ENCODE results near the gene PTGR1.
"Not testable (repeated sequence)": the region's sequence is repeated elsewhere in the genome, so short reads cannot be mapped to it uniquely, and the experiment has no call there.

PTGR1 gene

DNA sequence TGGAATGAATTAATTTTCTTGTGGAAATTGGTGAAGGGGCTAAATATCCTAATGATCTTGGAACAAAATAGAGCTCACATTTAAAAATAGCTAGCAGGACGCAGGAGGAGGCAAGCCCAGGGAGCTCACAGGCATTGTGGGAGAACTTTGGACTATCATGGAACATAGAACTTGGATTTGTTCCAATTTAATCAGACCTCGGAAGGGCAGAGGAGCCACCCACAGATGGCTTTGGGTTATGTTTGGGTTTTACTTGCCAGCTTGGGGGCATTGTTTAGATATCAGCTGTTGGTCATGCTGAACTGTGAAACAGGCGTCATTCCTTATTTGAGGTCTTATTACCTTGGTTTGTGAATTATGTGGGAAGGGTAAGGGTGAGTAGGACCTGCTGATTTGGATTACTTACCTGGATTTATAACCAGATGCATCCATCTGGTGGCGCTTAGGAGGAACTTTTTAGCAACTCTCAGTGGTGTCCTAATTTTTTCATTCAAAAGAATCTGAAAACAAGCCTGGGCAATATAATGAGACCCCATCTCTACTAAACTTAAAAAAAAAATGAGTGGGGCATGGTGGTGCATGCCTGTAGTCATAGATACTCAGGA, 14.1 kb upstream of the PTGR1 start:
- no peak for DNase-seq

DNA sequence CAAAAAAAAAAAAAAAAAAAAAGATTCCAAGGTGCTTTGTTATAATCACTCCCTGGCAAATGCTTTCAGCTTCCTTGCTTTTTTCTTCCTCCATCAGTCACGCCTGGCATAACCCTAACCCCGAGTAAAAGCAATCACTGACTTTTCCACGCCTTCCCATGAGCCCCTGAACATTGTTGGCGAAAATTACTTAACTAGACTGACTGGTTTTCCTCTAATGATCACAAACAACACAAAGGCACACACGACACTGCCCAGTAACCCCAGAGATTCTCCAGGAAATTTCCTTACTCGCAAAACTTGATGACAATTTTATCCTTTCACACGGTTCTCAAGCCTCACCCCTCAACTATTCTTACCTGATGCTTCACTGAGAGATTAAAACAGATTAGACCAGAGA, 11.4 kb upstream of the PTGR1 start:
- DNase-seq, result no peak

DNA sequence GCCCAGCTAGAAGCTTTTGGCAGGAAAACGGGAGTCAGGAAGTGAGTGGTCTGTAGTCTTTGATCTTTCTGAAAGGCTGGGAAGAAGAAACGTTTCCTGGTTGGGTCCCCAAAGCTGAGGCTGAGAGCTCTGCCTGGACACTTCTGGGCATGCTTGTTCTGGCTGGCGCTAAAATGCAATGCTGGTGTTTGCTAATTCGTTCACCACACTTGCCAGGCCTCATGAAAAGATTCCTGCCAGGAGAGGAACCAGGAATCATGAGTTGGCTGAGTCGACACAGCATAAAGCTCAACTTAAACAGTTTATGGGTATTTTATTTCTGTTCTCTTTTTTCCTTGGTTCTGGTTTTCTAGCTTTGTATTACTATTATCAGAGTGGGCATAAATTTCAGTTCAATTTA, 10.7 kb upstream of the PTGR1 start:
- DNase-seq, result no peak

GRCh38 chr9:111605041-111605559, 5.7 kb upstream of the PTGR1 start:
- DNase-seq, result no peak

DNA sequence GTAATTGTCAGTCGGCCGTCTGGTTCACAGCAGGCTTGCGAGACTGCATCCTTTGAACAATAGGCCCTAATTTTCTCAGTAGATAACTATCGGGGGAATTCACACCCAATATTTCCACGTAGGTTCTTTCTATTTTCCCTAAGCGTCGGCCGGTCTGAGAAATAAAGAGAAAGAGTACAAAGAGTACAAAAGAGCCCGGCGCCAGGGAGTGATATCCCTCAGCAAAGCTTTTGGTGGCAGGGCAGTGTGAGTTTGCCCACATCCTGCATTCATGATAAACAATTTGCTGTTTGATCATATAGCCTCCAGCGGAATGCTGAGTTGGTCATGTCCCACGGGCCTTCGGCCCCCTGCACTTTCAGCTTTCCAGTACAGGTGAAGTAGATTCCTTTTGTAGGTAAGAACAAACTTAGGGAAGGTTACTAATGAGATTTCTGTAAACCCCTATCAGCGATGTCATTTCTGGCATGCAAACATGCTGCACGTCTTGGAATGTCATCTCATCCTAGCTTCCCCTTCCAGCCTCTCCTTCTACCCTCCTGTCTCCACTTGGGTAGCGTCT, 4.7 kb upstream of the PTGR1 start:
- no peak for DNase-seq

GRCh38 chr9:111603041-111603440, 3.6 kb upstream of the PTGR1 start:
- DNase-seq, result no peak

GRCh38 chr9:111601237-111602018, 2.0 kb upstream of the PTGR1 start:
- no peak for DNase-seq

DNA sequence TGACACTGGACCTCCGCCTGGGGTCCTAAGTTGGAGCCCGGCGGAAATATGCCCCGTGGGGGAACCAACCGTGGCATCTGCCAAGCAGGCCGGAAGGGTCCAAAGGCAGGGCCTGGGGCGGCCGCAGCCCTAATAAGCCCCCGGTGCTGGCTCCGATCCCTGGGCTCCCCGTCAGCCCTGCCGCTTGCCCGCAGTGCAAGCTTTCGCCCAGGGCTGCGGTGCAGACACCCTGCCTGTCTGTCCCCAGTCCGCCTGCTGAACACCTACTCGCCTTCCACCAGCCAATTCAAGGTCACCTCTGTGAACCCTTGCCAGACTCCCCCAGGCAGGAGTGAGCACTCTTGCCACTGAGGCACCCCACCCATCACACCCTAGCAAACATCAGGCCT, 502 bp upstream of the PTGR1 start:
- DNase-seq, result no peak

DNA sequence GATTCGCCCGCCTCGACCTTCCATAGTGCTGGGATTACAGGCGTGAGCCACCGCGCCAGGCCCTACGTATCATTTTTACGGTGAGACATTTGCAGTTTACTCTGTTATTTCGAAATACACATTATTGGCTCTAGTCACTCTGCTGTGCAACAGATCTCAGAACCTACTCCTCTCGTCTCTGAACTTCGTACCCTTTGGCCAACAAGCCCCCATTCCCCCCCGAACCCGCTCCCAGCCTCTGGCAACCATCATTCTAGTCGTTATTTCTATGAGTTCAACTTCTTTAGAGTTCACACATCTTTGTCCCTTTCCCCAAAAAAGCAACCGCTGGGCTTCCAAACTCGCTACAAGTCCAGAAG, 735 bp downstream of the PTGR1 start:
- DNase-seq, result no peak

- peak; percentile 55 for DNase-seq
Observed at GRCh38 chr9:111597852-111598732, 1.4 kb downstream of the PTGR1 start.

DNA sequence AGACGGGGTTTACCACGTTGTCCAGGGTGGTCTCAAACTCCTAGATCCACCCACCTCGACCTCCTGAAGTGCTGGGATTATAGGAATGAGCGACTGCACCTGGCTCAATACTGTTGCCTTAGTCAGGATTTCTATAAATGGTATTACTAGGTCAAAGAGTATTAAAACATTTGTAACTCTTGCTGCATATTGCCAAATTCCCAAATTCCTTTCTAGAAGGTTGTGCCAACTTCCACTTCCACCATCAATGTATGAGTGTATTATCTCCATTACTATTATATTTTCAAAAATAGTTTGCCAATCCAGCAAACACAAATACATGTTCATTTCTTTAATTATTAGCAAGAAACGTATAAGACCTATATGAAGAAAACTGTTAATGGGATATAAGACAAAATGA, 10.6 kb downstream of the PTGR1 start:
- no peak for DNase-seq

GRCh38 chr9:111586378-111586777, 13.1 kb downstream of the PTGR1 start:
- no peak for DNase-seq

GRCh38 chr9:111582888-111583287, 16.6 kb downstream of the PTGR1 start:
- no peak for DNase-seq

DNA sequence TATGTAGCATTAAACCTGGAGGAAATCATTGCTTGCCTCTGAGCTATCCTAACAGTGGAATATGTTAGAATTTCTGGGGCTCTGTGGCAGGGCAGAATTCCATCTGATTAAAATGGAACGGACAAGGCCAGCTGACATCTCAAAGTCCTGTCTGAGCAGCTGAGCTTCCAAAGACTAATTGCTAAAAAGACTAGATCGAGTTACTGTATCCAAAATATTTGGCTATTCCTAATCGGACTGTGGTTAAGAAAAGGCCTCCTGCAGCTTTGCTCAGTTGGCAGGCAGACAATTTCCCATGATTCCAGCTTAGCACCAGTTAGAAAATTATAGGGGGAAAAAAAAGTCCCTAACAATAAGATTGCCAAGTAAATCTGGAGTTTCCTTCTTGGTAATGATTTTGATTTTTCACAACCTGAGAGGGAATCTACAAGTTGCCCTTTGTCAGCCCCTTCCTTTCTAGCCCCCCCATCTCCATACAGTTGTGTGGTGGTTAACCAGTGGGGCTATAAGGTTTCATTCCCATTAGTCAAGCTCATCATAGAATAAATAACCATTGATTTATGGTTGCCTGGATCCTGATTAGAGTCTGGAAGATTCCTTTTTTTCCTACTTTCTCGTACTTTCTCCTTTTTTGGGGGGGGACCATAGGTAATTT, 26.4 kb downstream of the PTGR1 start:
- no peak for DNase-seq

- DNase-seq, result not testable (repeated sequence)
Observed at GRCh38 chr9:111568127-111568526, 31.3 kb downstream of the PTGR1 start.

DNA sequence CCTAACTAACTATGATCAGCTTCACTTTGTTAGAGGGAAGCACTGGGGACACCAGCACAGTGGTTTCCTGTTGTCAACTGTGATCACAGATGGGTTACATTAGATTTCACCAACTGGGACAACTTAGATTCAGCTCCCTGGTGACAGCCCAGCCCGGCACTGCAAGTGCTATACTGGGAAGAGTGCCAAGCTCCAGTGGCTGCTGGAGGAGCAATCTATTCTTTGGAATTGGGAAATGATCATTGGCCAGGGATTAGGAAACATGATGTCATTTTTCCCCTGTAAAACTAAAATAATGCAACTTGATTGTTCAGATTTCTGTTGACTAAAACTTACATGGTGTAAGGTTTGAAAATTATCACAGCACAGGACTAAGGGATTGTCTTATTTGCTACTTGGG, 33.2 kb downstream of the PTGR1 start:
- no peak for DNase-seq

DNA sequence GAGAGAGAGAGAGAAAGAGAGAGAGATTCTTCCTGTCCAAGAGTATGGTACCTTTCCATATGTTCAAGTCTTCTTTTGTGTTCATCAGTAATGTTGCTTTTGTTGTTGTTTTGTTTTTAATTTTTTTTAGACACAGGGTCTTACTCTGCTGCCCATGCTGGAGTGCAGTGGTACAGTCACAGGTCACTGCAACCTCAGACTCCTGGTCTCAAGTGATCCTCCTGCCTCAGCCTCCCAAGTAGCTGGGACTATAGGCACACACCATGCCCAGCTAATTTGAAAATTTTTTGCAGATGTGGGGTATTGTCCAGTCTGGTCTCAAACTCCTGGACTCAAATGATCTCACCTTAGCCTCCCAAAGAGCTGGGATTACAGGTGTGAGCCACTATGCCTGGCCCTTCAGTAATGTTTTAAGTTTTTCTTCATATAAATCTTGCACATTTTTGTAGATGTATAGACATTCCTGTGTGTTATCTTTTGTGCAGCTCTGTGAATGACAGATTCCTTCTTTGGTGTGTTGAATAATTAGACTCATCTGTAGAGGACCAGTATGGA, 38.2 kb downstream of the PTGR1 start:
- DNase-seq, result no peak

DNA sequence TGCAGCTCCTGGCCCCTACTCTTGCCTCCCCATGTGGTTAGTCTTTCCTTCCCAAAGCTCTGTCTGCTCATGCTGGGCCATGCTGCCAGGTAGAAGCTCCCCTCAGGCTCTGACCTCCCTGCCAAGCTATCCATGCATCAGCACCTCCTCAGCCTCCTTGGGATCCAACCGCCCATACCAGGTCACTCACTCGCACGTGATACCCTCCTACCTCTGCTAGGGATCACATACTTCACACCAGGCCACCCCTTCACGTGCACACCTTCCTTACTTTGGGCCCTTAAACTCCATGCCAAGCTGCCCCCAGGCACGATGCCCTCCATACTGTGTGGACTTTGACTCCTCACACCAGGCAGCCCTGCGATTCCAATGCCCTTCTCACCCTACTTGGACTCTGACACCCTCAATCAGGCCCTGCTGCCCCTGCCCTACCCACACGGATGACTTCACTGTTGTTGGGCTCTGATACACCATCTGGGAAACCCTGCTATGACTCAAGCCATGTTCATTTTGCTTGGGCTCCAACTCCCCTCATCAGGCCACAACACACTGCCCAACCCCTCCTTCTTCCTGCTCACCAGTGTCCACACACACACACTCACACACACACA, 40.3 kb downstream of the PTGR1 start:
- no peak for DNase-seq

GRCh38 chr9:111555425-111555824, 44.0 kb downstream of the PTGR1 start:
- not testable (repeated sequence) for DNase-seq

DNA sequence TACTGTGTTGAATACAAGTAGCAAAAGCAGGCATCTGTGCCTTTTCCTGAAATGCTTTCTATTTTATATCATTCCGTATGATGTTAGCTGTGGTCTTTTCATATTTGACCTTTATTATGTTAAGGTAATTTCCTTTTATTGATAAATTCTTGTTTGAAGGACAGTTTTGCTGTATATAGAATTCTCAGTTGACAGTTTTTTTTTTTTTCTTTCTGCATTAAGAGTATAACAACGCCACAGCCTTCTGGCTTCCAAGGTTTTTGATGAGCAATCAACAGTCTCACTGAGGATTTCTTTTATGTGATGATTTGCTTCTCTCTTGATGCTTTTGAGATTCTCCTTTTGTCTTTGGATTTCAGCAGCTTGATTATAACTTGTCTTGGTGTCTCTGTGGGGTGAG, 50.8 kb downstream of the PTGR1 start:
- DNase-seq, result no peak

GRCh38 chr9:111542497-111543254, 56.8 kb downstream of the PTGR1 start:
- no peak for DNase-seq
